Measurements from ENCODE around the gene MBOAT1. TPM values are rescaled to one million over a fixed set of nuclear protein-coding genes. Genes with fewer than 3 reads are reported as not detected.

MBOAT1 gene
- total RNA-seq, 4 donors from 2014 or later, result 6.8 to 33.5 (median 25.9) TPM

GRCh38 chr6:20208687-20209378 is 3.4 kb downstream of the MBOAT1 start:
- TF ChIP-seq, protein P1, sequence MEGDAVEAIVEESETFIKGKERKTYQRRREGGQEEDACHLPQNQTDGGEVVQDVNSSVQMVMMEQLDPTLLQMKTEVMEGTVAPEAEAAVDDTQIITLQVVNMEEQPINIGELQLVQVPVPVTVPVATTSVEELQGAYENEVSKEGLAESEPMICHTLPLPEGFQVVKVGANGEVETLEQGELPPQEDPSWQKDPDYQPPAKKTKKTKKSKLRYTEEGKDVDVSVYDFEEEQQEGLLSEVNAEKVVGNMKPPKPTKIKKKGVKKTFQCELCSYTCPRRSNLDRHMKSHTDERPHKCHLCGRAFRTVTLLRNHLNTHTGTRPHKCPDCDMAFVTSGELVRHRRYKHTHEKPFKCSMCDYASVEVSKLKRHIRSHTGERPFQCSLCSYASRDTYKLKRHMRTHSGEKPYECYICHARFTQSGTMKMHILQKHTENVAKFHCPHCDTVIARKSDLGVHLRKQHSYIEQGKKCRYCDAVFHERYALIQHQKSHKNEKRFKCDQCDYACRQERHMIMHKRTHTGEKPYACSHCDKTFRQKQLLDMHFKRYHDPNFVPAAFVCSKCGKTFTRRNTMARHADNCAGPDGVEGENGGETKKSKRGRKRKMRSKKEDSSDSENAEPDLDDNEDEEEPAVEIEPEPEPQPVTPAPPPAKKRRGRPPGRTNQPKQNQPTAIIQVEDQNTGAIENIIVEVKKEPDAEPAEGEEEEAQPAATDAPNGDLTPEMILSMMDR (IDR thresholded peaks at IDR 0.05), result no peak
- no peak for TF ChIP-seq POLR2A (IDR thresholded peaks at IDR 0.05)
- H3K27ac ChIP-seq, result peak overlapping the region; percentile 90 to 92
- H3K27me3 ChIP-seq, result no peaks in the 10 kb centered on the region
- H3K4me1 ChIP-seq, result no peaks in the 10 kb centered on the region
- no peaks in the 10 kb centered on the region for H3K9me3 ChIP-seq
- intact Hi-C loops (cut with DNase I; ENCODE audit: low total_unique reads), result no loop called here
- H3K4me3 ChIP-seq, result no peak overlapping the region
- no peak for DNase-seq
- H3K36me3 ChIP-seq, result no peaks in the 10 kb centered on the region

DNA sequence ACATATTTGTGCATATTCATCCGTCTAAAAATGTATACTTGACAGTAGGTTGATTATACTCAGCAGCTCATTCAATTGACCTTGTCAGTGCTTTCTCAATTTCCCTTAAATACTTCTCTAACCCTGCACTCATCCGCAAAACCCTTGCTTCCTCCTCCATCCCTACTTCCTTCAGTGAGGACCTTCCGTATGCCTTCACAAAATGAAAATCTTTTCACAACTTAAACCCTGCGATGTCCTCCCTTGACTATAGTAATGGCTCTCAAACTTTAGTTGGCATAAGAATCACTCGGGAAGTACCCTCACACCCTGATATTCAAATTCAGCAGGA is 5.2 kb downstream of the MBOAT1 start:
- intact Hi-C loops (cut with DNase I; ENCODE audit: low total_unique reads), result no loop called here
- no peak for DNase-seq

GRCh38 chr6:20205722-20206161 is 6.5 kb downstream of the MBOAT1 start:
- intact Hi-C loops (cut with DNase I; ENCODE audit: low total_unique reads), result no loop called here
- Histone ChIP-seq H3K36me3 (no peaks in the 10 kb centered on the region), H3K27me3 (no peaks in the 10 kb centered on the region), H3K4me3 (no peak overlapping the region), H3K9me3 (no peaks in the 10 kb centered on the region), H3K27ac (peak overlapping the region; percentile 5 to 19), H3K4me1 (no peaks in the 10 kb centered on the region)
- TF ChIP-seq POLR2A (IDR thresholded peaks at IDR 0.05), result no peak
- TF ChIP-seq, protein P1 (IDR thresholded peaks at IDR 0.05), result no peak
- peak; percentile 29 to 49 for DNase-seq

More for the DNA sequence above, 5.2 kb downstream of the MBOAT1 start:
- H3K4me1 ChIP-seq, result no peaks in the 10 kb centered on the region
- TF ChIP-seq, protein P1 (IDR thresholded peaks at IDR 0.05), result no peak
- TF ChIP-seq POLR2A (IDR thresholded peaks at IDR 0.05), result no peak
- H3K36me3 ChIP-seq, result no peaks in the 10 kb centered on the region
- H3K27ac ChIP-seq, result peak overlapping the region; percentile 5 to 19
- H3K4me3 ChIP-seq, result no peak overlapping the region
- H3K27me3 ChIP-seq, result no peaks in the 10 kb centered on the region
- H3K9me3 ChIP-seq, result no peaks in the 10 kb centered on the region

DNA sequence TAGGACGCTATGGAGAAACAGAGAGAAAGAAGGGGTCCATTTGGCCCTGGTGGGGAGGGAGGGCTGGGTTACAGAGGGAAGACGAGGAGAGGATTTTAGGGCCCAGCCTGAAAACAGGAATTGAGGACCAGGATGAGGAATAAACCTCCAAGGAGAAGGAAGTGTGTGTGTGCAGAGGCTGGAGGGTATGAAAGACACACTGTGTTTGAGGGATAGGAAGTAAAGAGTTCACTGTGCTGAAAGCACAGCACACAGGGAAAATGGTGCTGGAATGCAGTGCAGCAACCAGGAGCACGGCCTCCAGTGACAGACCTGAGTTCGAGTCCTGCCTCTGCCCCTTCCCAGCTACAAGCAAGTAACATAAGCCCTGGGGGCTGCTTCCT is 7.8 kb downstream of the MBOAT1 start:
- intact Hi-C loops (cut with DNase I; ENCODE audit: low total_unique reads), result no loop called here
- Histone ChIP-seq H3K27ac (peak overlapping the region; percentile 60 to 67), H3K27me3 (no peaks in the 10 kb centered on the region), H3K4me3 (no peak overlapping the region), H3K9me3 (no peaks in the 10 kb centered on the region), H3K4me1 (no peaks in the 10 kb centered on the region), H3K36me3 (no peaks in the 10 kb centered on the region)
- DNase-seq, result no peak
- TF ChIP-seq, protein P1 (IDR thresholded peaks at IDR 0.05), result no peak
- TF ChIP-seq POLR2A (IDR thresholded peaks at IDR 0.05), result no peak

DNA sequence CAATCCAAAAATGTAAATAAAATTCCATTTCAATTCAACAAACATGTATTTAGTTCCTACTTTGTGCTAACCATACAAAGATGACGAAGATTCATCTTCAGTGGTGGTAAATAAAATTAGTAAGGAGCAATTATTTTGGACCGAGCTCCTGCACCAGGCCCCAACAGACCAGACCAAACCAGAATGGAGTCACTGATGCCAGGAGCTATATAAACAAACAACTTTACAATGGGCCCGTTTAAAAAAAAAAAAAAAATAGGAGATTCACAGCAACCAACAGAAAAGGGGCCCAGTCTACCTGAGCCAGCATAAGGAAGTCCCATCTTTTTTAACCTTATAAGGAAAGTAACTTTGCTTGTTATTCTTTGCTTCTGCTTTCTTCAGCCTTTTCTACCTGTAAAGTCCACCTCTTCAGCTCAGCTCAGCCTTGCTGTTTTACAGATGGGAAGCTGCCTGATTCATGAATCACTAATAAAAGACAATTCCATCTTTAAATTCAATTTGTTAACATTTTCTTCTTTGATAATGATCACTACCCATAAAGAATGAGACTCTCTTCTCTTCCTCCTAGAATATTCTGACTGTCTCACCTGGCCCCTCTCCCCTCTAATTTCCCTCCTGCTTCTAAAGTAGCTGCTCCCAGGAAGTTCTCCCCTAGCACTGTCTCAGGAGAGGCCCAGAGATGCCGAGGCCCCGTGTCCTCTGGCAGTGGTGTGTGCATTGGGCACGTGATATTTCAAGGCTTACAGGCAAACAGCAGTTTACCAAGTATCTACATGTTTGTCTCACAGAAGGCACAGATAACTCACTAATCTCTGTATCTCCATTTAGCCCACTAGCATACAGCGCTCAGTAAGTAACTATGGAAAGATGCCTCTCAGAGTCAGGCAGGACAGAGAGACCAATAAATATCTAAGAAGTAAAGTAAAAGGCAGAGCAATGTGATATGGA is 8.4 kb downstream of the MBOAT1 start:
- H3K27ac ChIP-seq, result peak overlapping the region; percentile 60 to 67
- intact Hi-C loops (cut with DNase I; ENCODE audit: low total_unique reads), result no loop called here
- H3K9me3 ChIP-seq, result no peaks in the 10 kb centered on the region
- TF ChIP-seq, protein P1 (IDR thresholded peaks at IDR 0.05), result no peak
- no peak for TF ChIP-seq POLR2A (IDR thresholded peaks at IDR 0.05)
- H3K4me1 ChIP-seq, result no peaks in the 10 kb centered on the region
- H3K4me3 ChIP-seq, result no peak overlapping the region
- no peak for DNase-seq
- no peaks in the 10 kb centered on the region for H3K36me3 ChIP-seq
- no peaks in the 10 kb centered on the region for H3K27me3 ChIP-seq

Data from uterus (tissue), 4 donors.